NCI-H1092 (cell line): ENCODE measurements around the gene KCTD18.

Experiments
- DNase-seq: peaks from one replicate; lab custom pipeline; 2025; lab: John Stamatoyannopoulos, UW

The KCTD18 gene

GRCh38 chr2:200454927-200455801 is 54.7 kb downstream of the KCTD18 start:
- DNase-seq = no peak

GRCh38 chr2:200453853-200454534 is 55.9 kb downstream of the KCTD18 start:
- no peak for DNase-seq

GRCh38 chr2:200453142-200453852 is 56.6 kb downstream of the KCTD18 start:
- DNase-seq = no peak

- no peak for DNase-seq
These were observed 57.5 kb downstream of the KCTD18 start for GRCh38 chr2:200452377-200452776.

GRCh38 chr2:200451511-200451910 is 58.4 kb downstream of the KCTD18 start:
- no peak for DNase-seq

GRCh38 chr2:200450288-200450687 is 59.6 kb downstream of the KCTD18 start:
- no peak for DNase-seq

GRCh38 chr2:200449149-200449548 is 60.7 kb downstream of the KCTD18 start:
- DNase-seq = no peak

GRCh38 chr2:200448455-200448854 is 61.4 kb downstream of the KCTD18 start:
- no peak for DNase-seq

- DNase-seq = no peak
These were observed 62.6 kb downstream of the KCTD18 start for GRCh38 chr2:200447139-200447855.

GRCh38 chr2:200446612-200447011 is 63.3 kb downstream of the KCTD18 start:
- no peak for DNase-seq

- DNase-seq = no peak
These were observed 64.6 kb downstream of the KCTD18 start for GRCh38 chr2:200445284-200445683.

GRCh38 chr2:200444530-200444929 is 65.3 kb downstream of the KCTD18 start:
- no peak for DNase-seq

- DNase-seq = no peak
These were observed 66.0 kb downstream of the KCTD18 start for GRCh38 chr2:200443916-200444315.

- no peak for DNase-seq
These were observed 66.5 kb downstream of the KCTD18 start for GRCh38 chr2:200443376-200443775.

GRCh38 chr2:200442471-200442870 is 67.4 kb downstream of the KCTD18 start:
- DNase-seq = no peak

GRCh38 chr2:200439981-200440380 is 69.9 kb downstream of the KCTD18 start:
- DNase-seq = peak; percentile 73
